ENCODE results near the gene DNLZ.

DNLZ gene

DNA sequence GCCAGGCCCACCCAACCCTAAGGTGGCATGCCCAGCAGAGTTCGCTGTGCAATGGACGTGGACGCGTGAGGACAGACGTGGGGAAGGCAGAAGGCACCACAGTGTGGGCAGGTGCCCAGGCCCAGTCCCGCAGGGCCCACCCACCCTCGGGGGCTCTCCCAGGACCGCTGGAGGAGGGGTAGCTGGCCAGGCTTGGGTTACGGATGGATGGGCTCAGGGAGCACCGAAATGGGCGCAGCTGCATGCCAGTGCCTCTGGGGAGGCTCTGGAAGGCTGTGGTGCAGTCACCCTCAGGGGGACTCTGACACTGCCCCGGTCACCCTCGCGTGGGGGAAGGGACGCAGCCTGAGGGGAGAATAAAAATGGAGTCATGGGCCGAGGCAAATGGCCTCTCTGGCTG, 45.8 kb downstream of the DNLZ start:
- H3K27ac Mint-ChIP-seq: no peak overlapping the region
- ATAC-seq (ENCODE audit: low read depth): no peak
- H3K4me1 Mint-ChIP-seq: peaks cover 6% of the 10 kb centered on the region
- no peak for DNase-seq (ENCODE audit: low spot score in 2 of 2)
- H3K9me3 Mint-ChIP-seq: peaks cover 13% of the 10 kb centered on the region
- H3K27me3 Mint-ChIP-seq: peaks cover 29% of the 10 kb centered on the region
- H3K36me3 Mint-ChIP-seq: peaks cover 9% of the 10 kb centered on the region
- H3K4me3 Mint-ChIP-seq: no peak overlapping the region

DNA sequence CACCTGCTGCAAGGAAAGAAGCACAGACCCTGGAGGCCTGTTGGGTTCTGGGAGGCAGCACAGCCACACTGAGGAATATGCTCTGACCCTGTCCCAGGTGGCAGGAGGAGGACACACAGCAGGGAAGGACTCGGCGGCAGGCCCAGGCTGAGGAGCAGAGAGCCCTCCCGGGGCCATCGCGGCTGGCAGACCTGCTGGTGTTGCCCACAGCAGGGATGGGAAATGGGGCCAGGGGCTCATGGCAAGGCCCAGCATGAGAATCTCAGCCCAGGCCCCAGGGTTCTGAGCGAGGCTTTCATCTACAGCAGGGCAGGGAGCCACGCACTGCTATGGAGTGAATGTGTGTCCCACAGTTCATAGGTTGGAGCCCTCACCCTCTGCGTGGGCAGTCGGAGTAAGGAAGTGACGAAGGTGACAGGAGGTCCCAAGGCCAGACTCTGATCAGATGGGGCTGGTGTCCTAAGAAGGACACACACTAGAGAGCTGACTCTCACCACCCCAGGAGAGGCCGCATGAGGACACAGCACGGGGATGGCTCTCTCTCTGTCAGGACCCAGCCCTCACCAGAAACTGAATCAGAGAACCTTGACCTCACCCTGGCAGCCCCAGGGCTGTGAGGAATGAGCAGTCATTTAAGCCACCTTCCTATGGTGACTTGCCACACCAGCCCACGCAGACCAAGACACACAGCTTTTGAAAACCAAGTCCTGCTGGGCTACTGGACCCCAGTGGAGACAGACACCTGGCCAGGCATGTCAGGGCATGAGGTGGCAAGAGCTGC, 46.5 kb downstream of the DNLZ start:
- DNase-seq (ENCODE audit: low spot score in 2 of 2): no peak
- Mint-ChIP-seq H3K27me3 (peaks cover 29% of the 10 kb centered on the region), H3K4me1 (peaks cover 6% of the 10 kb centered on the region), H3K36me3 (peaks cover 9% of the 10 kb centered on the region), H3K9me3 (peaks cover 13% of the 10 kb centered on the region), H3K27ac (no peak overlapping the region), H3K4me3 (no peak overlapping the region)
- no peak for ATAC-seq (ENCODE audit: low read depth)

DNA sequence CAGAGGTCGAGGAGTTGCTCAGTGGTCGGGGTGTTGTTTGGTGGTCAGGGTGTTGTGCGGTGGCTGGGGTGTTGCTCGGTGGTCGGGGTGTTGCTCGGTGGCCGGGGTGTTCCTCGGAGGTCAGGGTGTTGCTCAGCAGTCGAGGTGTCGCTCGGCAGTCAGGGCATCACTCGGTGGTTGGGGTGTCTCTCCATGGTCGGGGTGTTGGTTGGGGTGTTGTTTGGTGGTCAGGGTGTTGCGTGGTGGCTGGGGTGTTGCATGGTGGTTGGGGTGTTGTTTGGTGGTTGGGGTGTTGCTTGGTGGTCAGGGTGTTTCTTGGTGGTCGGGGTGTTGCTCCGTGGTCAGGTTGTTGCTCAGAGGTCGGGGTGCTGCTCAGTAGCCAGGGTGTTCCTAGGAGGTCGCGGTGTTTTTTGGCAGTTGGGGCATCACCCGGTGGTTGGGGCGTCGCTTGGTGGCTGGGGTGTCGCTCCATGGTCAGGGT, 47.2 kb downstream of the DNLZ start:
- no peak overlapping the region for H3K4me3 Mint-ChIP-seq
- H3K27me3 Mint-ChIP-seq: peaks cover 29% of the 10 kb centered on the region
- peaks cover 6% of the 10 kb centered on the region for H3K4me1 Mint-ChIP-seq
- H3K27ac Mint-ChIP-seq: no peak overlapping the region
- peaks cover 13% of the 10 kb centered on the region for H3K9me3 Mint-ChIP-seq
- peaks cover 9% of the 10 kb centered on the region for H3K36me3 Mint-ChIP-seq
- DNase-seq (ENCODE audit: low spot score in 2 of 2) (no peak), ATAC-seq (ENCODE audit: low read depth) (no peak)

GRCh38 chr9:136314944-136315343, 48.6 kb downstream of the DNLZ start:
- Mint-ChIP-seq H3K9me3 (peaks cover 12% of the 10 kb centered on the region), H3K36me3 (peaks cover 7% of the 10 kb centered on the region), H3K4me3 (no peak overlapping the region), H3K4me1 (peaks cover 6% of the 10 kb centered on the region), H3K27me3 (peaks cover 28% of the 10 kb centered on the region), H3K27ac (no peak overlapping the region)
- no peak for DNase-seq (ENCODE audit: low spot score in 2 of 2)
- ATAC-seq (ENCODE audit: low read depth): no peak

GRCh38 chr9:136314056-136314416, 49.5 kb downstream of the DNLZ start:
- no peak overlapping the region for H3K27ac Mint-ChIP-seq
- H3K27me3 Mint-ChIP-seq: peaks cover 26% of the 10 kb centered on the region
- peaks cover 6% of the 10 kb centered on the region for H3K4me1 Mint-ChIP-seq
- peaks cover 7% of the 10 kb centered on the region for H3K36me3 Mint-ChIP-seq
- ATAC-seq (ENCODE audit: low read depth) (no peak), DNase-seq (ENCODE audit: low spot score in 2 of 2) (no peak)
- peaks cover 10% of the 10 kb centered on the region for H3K9me3 Mint-ChIP-seq
- H3K4me3 Mint-ChIP-seq: no peak overlapping the region

DNA sequence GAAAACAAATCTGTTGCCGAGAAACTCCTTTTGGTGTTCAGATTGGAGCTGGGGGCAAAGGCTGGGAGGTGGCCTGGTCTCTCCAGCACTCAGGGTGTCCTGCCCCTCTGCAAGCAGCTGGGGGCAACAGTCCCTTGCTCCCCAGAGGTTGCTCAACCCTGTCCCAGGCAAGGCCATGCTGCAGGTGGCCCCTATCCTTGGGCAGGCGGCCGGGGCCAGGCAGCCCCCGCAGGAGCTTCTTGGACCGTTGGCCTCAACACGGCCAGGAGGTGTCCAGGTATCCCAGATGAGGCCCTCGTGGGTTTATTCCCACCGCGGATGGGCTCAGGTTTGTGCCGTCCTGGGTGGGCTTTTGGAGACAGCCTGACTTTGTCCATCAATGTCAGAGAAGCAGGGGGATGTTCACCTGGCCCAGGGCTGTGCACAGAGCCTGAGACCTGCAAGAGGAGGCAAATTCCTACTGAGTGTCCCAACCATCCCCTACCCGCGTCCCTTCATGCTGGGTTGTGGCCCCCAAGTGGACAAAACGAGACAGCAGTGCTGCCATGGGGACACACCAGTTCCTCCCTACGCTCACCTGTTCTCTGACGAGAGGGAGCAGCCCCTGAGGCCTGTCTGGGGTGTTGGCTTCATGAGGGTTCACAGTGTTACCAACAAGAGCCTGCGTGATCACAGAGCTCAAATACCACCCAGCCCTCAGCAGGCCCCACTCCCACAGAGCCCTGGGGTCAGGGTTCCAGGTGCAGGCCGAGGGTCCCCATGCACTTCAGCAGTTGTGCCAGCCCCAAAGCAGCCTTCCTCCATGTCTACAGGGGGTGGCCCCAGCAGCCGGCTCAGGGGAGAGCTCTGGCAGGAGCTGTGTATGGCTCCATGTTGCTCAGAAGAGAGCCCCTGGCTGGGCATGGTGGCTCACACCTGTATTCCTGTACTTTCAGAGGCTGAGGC, 50.2 kb downstream of the DNLZ start:
- Mint-ChIP-seq H3K4me3 (no peak overlapping the region), H3K4me1 (peaks cover 6% of the 10 kb centered on the region), H3K9me3 (peaks cover 10% of the 10 kb centered on the region), H3K36me3 (peaks cover 7% of the 10 kb centered on the region), H3K27ac (no peak overlapping the region), H3K27me3 (peaks cover 26% of the 10 kb centered on the region)
- ATAC-seq (ENCODE audit: low read depth) (no peak), DNase-seq (ENCODE audit: low spot score in 2 of 2) (no peak)

- DNase-seq (ENCODE audit: low spot score in 2 of 2) (no peak), ATAC-seq (ENCODE audit: low read depth) (peak; percentile 19)
- peaks cover 22% of the 10 kb centered on the region for H3K27me3 Mint-ChIP-seq
- peaks cover 10% of the 10 kb centered on the region for H3K9me3 Mint-ChIP-seq
- H3K27ac Mint-ChIP-seq: no peak overlapping the region
- H3K4me1 Mint-ChIP-seq: peaks cover under 1% of the 10 kb centered on the region
- no peak overlapping the region for H3K4me3 Mint-ChIP-seq
- H3K36me3 Mint-ChIP-seq: peaks cover 7% of the 10 kb centered on the region
These were observed 51.1 kb downstream of the DNLZ start for GRCh38 chr9:136312436-136312835.

- H3K4me1 Mint-ChIP-seq: no peaks in the 10 kb centered on the region
- H3K9me3 Mint-ChIP-seq: peaks cover 10% of the 10 kb centered on the region
- H3K27ac Mint-ChIP-seq: no peak overlapping the region
- DNase-seq (ENCODE audit: low spot score in 2 of 2): no peak
- peaks cover 7% of the 10 kb centered on the region for H3K36me3 Mint-ChIP-seq
- peaks cover 19% of the 10 kb centered on the region for H3K27me3 Mint-ChIP-seq
- ATAC-seq (ENCODE audit: low read depth): no peak
- no peak overlapping the region for H3K4me3 Mint-ChIP-seq
These were observed 51.6 kb downstream of the DNLZ start for GRCh38 chr9:136312009-136312375.

DNA sequence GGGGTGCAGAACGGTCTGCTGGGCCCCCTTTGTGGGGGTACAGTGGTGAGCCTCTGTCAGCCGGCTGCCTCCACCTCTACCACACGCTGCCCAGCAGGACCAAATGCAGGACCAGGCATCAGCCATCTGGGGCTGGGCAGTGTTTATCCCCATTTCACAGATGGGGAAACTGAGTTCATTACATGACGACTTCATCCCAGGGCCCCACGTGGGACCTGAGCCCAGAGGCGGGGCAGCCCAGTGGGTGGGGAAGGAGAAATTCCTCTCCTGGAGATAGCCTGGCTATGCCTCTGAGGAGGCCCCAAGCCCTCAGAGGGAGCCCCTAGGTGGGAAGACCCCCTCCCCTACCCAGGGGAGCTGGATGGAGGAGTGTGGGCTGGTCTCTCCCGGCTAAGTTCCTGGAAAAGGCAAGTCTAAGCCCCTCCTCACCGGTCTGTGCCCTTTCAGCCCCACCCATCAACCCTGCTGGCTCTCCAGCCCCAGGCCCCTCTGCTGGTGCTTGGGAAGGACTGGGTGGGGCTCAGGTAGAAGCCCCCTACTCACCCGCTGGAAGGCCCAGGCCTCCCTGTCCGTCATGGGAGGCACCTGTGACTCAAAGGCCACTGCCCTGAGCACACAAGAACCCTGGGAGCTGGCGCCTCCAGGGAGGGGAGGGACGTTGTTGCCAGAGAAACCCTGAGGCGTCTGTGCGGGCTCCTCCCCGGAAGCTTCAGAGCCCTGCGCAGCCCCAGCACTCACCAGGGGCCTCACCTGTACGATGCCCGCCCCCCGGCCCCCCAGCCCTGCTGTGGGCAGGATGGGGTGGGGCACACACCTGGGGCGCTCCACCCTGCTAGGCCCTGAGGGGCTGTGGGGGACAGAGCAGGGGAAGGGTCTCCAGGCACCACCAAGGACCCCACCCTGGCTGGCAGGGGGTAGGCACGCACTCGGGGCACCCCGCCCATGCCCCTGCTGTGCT, 52.2 kb downstream of the DNLZ start:
- DNase-seq (ENCODE audit: low spot score in 2 of 2): no peak
- H3K27ac Mint-ChIP-seq: no peak overlapping the region
- peaks cover 2% of the 10 kb centered on the region for H3K4me1 Mint-ChIP-seq
- H3K27me3 Mint-ChIP-seq: peaks cover 15% of the 10 kb centered on the region
- peaks cover 9% of the 10 kb centered on the region for H3K9me3 Mint-ChIP-seq
- peak; percentile 33 for ATAC-seq (ENCODE audit: low read depth)
- no peak overlapping the region for H3K4me3 Mint-ChIP-seq
- peaks cover 4% of the 10 kb centered on the region for H3K36me3 Mint-ChIP-seq

DNA sequence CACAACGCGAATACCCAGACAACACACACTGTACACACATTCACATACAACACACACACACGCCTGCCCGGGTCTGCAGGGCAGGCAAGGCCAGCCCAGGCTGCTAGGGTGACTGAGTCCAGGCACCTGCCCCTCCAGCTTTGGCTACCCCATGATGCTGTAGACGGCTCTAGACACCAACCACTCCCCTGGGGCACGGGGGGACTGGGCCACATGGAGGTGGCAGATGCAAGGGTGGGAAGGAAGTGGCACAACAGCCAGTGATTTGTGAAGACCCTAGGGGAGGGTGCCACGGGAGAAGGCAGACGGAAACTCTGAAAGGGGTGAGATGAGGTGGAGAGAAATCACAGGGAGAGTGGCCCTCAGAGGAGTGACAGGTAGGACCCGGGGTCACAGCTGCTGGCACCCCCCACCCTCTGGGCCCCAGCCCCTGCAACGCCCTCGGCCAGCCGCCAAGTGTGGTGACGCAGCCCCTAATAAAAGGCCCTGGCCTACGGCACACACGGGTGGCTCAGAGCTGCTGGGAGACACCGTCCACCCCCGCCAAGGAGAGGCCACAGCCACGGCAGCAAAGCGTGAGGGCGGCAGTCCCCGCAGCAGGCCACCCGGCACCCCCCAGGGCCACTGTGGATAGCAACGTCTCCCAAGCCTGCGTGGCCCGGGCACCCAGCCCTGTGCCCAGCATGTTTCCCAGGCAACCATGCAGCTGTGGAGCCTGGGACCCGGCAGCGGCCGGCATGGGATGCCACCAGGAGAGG, 53.1 kb downstream of the DNLZ start:
- ATAC-seq (ENCODE audit: low read depth) (no peak), DNase-seq (ENCODE audit: low spot score in 2 of 2) (no peak)
- Mint-ChIP-seq H3K27ac (no peak overlapping the region), H3K27me3 (peaks cover 12% of the 10 kb centered on the region), H3K9me3 (peaks cover 9% of the 10 kb centered on the region), H3K36me3 (peaks cover 3% of the 10 kb centered on the region), H3K4me3 (no peak overlapping the region), H3K4me1 (peaks cover 5% of the 10 kb centered on the region)

- no peak for DNase-seq (ENCODE audit: low spot score in 2 of 2)
- Mint-ChIP-seq H3K27me3 (peaks cover 10% of the 10 kb centered on the region), H3K9me3 (peaks cover 5% of the 10 kb centered on the region), H3K4me1 (peaks cover 5% of the 10 kb centered on the region), H3K27ac (no peak overlapping the region), H3K4me3 (no peak overlapping the region), H3K36me3 (no peaks in the 10 kb centered on the region)
- ATAC-seq (ENCODE audit: low read depth): no peak
These were observed 53.7 kb downstream of the DNLZ start for GRCh38 chr9:136309806-136310220.

Data from memory B cell (primary cell).